SK-N-SH treated with all-trans-retinoic acid at 6 μM for 48 hours (cell line): ENCODE results near the gene TNS4.

Experiments used
- ATAC-seq: fragments of 200-7000 bp; cut with Tn5 transposase; 3 replicates; pipeline ENCODE4 v1.9.1; 2020; ENCODE audit warnings: mild to moderate bottlenecking, moderate library complexity
- ARNTL ChIP-seq: fragments of 450-650 bp; formaldehyde crosslinking; IDR thresholded peaks from 2 replicates; pipeline ENCODE4 v1.5.0; 2020; ENCODE audit warnings: low read depth, mild to moderate bottlenecking, moderate library complexity, borderline replicate concordance
- BACH2 ChIP-seq: fragments of 250-450 bp; sonication (Bioruptor Pico); IDR thresholded peaks from 2 replicates; pipeline ENCODE4 v1.9.0; 2021; ENCODE audit warnings: mild to moderate bottlenecking, borderline replicate concordance
- CSDC2 ChIP-seq: fragments of 250-450 bp; sonication (Bioruptor Pico); IDR thresholded peaks from 2 replicates; pipeline ENCODE4 v1.5.0; 2020; ENCODE audit warnings: mild to moderate bottlenecking, moderate library complexity
- CSRNP3 ChIP-seq: fragments of 250-450 bp; sonication (Bioruptor Pico); IDR thresholded peaks from 2 replicates; pipeline ENCODE4 v1.5.1; 2021; ENCODE audit warnings: mild to moderate bottlenecking, moderate library complexity
- ESRRG ChIP-seq: fragments of 250-450 bp; sonication (Bioruptor Pico); IDR thresholded peaks from 2 replicates; pipeline ENCODE4 v1.6.1; 2021; ENCODE audit warnings: mild to moderate bottlenecking
- GLIS3 ChIP-seq: fragments of 250-450 bp; sonication (Bioruptor Pico); IDR thresholded peaks from 2 replicates; pipeline ENCODE4 v1.5.0; 2020; ENCODE audit warnings: mild to moderate bottlenecking, moderate library complexity
- ISL1 ChIP-seq: fragments of 250-450 bp; sonication (Bioruptor Pico); IDR thresholded peaks from 2 replicates; pipeline ENCODE4 v2.1.2; 2022; ENCODE audit warnings: mild to moderate bottlenecking, moderate library complexity
- OSR1 ChIP-seq: fragments of 250-450 bp; sonication (Bioruptor Pico); IDR thresholded peaks from 2 replicates; pipeline ENCODE4 v1.8.0; 2022; ENCODE audit warnings: moderate library complexity, mild to moderate bottlenecking, inconsistent platforms
- PATZ1 ChIP-seq: fragments of 250-450 bp; sonication (Bioruptor Pico); IDR thresholded peaks from 2 replicates; pipeline ENCODE4 v1.8.0; 2020; ENCODE audit warnings: mild to moderate bottlenecking, moderate library complexity, borderline replicate concordance
- PPARA ChIP-seq: fragments of 250-450 bp; sonication (Bioruptor Pico); IDR thresholded peaks from 2 replicates; pipeline ENCODE4 v1.5.0; 2020; ENCODE audit warnings: mild to moderate bottlenecking, borderline replicate concordance
- RARB ChIP-seq: fragments of 250-450 bp; sonication (Bioruptor Pico); IDR thresholded peaks from 2 replicates; pipeline ENCODE4 v1.8.0; 2021; ENCODE audit warnings: mild to moderate bottlenecking, moderate library complexity
- SNAI2 ChIP-seq: fragments of 250-450 bp; sonication (Bioruptor Pico); IDR thresholded peaks from 2 replicates; pipeline ENCODE4 v1.5.0; 2020; ENCODE audit warnings: mild to moderate bottlenecking, moderate library complexity
- TCF4 ChIP-seq: fragments of 250-450 bp; sonication (Bioruptor Pico); IDR thresholded peaks from 2 replicates; pipeline ENCODE4 v1.8.0; 2021; ENCODE audit warnings: mild to moderate bottlenecking, moderate library complexity, borderline replicate concordance
- TOX ChIP-seq: fragments of 250-450 bp; sonication (Bioruptor Pico); IDR thresholded peaks from 2 replicates; pipeline ENCODE4 v1.8.0; 2021; ENCODE audit warnings: mild to moderate bottlenecking, moderate library complexity, borderline replicate concordance
- TSHZ2 ChIP-seq: fragments of 250-450 bp; sonication (Bioruptor Pico); IDR thresholded peaks from 2 replicates; pipeline ENCODE4 v1.5.0; 2020; ENCODE audit warnings: mild to moderate bottlenecking, moderate library complexity
- ZFP3 ChIP-seq: fragments of 250-450 bp; sonication (Bioruptor Pico); IDR thresholded peaks from 2 replicates; pipeline ENCODE4 v1.5.0; 2020; ENCODE audit warnings: mild to moderate bottlenecking, moderate library complexity
- ZFP30 ChIP-seq: fragments of 450-650 bp; formaldehyde crosslinking; IDR thresholded peaks from 2 replicates; pipeline ENCODE4 v1.5.0; 2022; ENCODE audit warnings: mild to moderate bottlenecking, moderate library complexity
- ZNF565 ChIP-seq: fragments of 450-650 bp; formaldehyde crosslinking; conservative IDR thresholded peaks from 2 replicates; pipeline ENCODE4 v1.5.0; 2020; ENCODE audit warnings: low read depth, mild to moderate bottlenecking, moderate library complexity
- ZNF70 ChIP-seq: fragments of 450-650 bp; formaldehyde crosslinking; IDR thresholded peaks from 2 replicates; pipeline ENCODE4 v1.5.0; 2020; ENCODE audit warnings: mild to moderate bottlenecking, moderate library complexity
- ZNF8 ChIP-seq: fragments of 450-650 bp; formaldehyde crosslinking; IDR thresholded peaks from 2 replicates; pipeline ENCODE4 v1.5.0; 2020; ENCODE audit warnings: mild to moderate bottlenecking, moderate library complexity
- TF ChIP-seq, protein P1 (sequence below): fragments of 250-450 bp; sonication (Bioruptor Pico); IDR thresholded peaks from 2 replicates; pipeline ENCODE4 v1.8.0; 2021; ENCODE audit warnings: low read depth, mild to moderate bottlenecking, moderate library complexity, borderline replicate concordance
- TF ChIP-seq, protein P2 (sequence below): fragments of 250-450 bp; sonication (Bioruptor Pico); IDR thresholded peaks from 2 replicates; pipeline ENCODE4 v1.5.1; 2020; ENCODE audit warnings: low read depth, mild to moderate bottlenecking, moderate library complexity

TNS4 gene

GRCh38 chr17:40539711-40540411 is 38.4 kb upstream of the TNS4 start:
- no peak for ATAC-seq
- TF ChIP-seq ISL1 (no peak), TCF4 (CRISPR knock-in tag) (no peak), ZFP3 (CRISPR knock-in tag) (no peak), CSDC2 (no peak), TOX (CRISPR knock-in tag) (no peak), ZNF8 (CRISPR knock-in tag) (no peak), SNAI2 (CRISPR knock-in tag) (no peak), BACH2 (CRISPR knock-in tag) (no peak), ZNF565 (CRISPR knock-in tag) (no peak), PPARA (CRISPR knock-in tag) (no peak)
- TF ChIP-seq, protein P1, sequence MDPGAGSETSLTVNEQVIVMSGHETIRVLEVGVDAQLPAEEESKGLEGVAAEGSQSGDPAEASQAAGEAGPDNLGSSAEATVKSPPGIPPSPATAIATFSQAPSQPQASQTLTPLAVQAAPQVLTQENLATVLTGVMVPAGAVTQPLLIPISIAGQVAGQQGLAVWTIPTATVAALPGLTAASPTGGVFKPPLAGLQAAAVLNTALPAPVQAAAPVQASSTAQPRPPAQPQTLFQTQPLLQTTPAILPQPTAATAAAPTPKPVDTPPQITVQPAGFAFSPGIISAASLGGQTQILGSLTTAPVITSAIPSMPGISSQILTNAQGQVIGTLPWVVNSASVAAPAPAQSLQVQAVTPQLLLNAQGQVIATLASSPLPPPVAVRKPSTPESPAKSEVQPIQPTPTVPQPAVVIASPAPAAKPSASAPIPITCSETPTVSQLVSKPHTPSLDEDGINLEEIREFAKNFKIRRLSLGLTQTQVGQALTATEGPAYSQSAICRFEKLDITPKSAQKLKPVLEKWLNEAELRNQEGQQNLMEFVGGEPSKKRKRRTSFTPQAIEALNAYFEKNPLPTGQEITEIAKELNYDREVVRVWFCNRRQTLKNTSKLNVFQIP: no peak

- ATAC-seq: no peak
- no peak for TF ChIP-seq BACH2 (CRISPR knock-in tag)
- TF ChIP-seq ZFP30 (CRISPR knock-in tag): no peak
- TF ChIP-seq PPARA (CRISPR knock-in tag): no peak
- no peak for TF ChIP-seq SNAI2 (CRISPR knock-in tag)
- TF ChIP-seq GLIS3 (CRISPR knock-in tag): no peak
- TF ChIP-seq PATZ1 (CRISPR knock-in tag): no peak
- no peak for TF ChIP-seq CSRNP3 (CRISPR knock-in tag)
- no peak for TF ChIP-seq ZNF70 (CRISPR knock-in tag)
- TF ChIP-seq, protein P2, sequence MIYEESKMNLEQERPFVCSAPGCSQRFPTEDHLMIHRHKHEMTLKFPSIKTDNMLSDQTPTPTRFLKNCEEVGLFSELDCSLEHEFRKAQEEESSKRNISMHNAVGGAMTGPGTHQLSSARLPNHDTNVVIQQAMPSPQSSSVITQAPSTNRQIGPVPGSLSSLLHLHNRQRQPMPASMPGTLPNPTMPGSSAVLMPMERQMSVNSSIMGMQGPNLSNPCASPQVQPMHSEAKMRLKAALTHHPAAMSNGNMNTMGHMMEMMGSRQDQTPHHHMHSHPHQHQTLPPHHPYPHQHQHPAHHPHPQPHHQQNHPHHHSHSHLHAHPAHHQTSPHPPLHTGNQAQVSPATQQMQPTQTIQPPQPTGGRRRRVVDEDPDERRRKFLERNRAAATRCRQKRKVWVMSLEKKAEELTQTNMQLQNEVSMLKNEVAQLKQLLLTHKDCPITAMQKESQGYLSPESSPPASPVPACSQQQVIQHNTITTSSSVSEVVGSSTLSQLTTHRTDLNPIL (CRISPR knock-in tag): no peak
- TF ChIP-seq CSDC2: no peak
- no peak for TF ChIP-seq ARNTL (CRISPR knock-in tag)
- TF ChIP-seq ISL1: no peak
- TF ChIP-seq, protein P1: no peak
- TF ChIP-seq TCF4 (CRISPR knock-in tag): no peak
- no peak for TF ChIP-seq RARB (CRISPR knock-in tag)
- TF ChIP-seq TOX (CRISPR knock-in tag): no peak
- TF ChIP-seq OSR1 (CRISPR knock-in tag): no peak
- TF ChIP-seq ESRRG (CRISPR knock-in tag): no peak
- no peak for TF ChIP-seq TSHZ2
Observed at GRCh38 chr17:40538936-40539705, 37.7 kb upstream of the TNS4 start.
